Loucy (cell line): ENCODE results near the gene ARMC9.
"Not testable (repeated sequence)": the region's sequence is repeated elsewhere in the genome, so short reads cannot be mapped to it uniquely, and the experiment has no call there.

Experiments used
- H2AFZ ChIP-seq: fragments of 200-600 bp; sonication (generic); 2 replicates; pipeline ENCODE4 v1.6.0; 2016; ENCODE audit warnings: antibody characterized with exemption, mild to moderate bottlenecking, low read length, moderate library complexity
- H3F3A ChIP-seq: fragments of 200-600 bp; 2 replicates; pipeline ENCODE4 v1.6.0; 2016; ENCODE audit warnings: antibody characterized with exemption, low read depth, mild to moderate bottlenecking
- H3K27me3 ChIP-seq: fragments of 200-600 bp; sonication (generic); 2 replicates; pipeline ENCODE4 v1.6.1; 2014; ENCODE audit warnings: low read length, mild to moderate bottlenecking; ENCODE audit not compliant: insufficient read depth, poor library complexity, severe bottlenecking
- H3K36me3 ChIP-seq: fragments of 200-600 bp; sonication (generic); 2 replicates; pipeline ENCODE4 v1.6.1; 2016; ENCODE audit warnings: low read length; ENCODE audit not compliant: insufficient read depth
- H3K4me1 ChIP-seq: fragments of 200-600 bp; sonication (generic); 2 replicates; pipeline ENCODE4 v1.5.1; 2014; ENCODE audit warnings: low read length, mild to moderate bottlenecking; ENCODE audit not compliant: insufficient read depth, poor library complexity, severe bottlenecking
- H3K4me2 ChIP-seq: fragments of 200-600 bp; sonication (generic); 2 replicates; pipeline ENCODE4 v1.6.0; 2014; ENCODE audit warnings: antibody characterized with exemption, low read length, low read depth, mild to moderate bottlenecking; ENCODE audit not compliant: poor library complexity, severe bottlenecking
- H3K4me3 ChIP-seq: fragments of 200-600 bp; sonication (generic); 2 replicates; pipeline ENCODE4 v1.5.1; 2014; ENCODE audit warnings: low read length, mild to moderate bottlenecking, mixed read lengths; ENCODE audit not compliant: poor library complexity, severe bottlenecking
- H3K79me2 ChIP-seq: fragments of 200-600 bp; sonication (generic); 2 replicates; pipeline ENCODE4 v1.6.1; 2014; ENCODE audit warnings: low read length; ENCODE audit not compliant: insufficient read depth
- H3K9ac ChIP-seq: fragments of 200-600 bp; sonication (generic); 2 replicates; pipeline ENCODE4 v1.6.0; 2014; ENCODE audit warnings: mild to moderate bottlenecking, low read depth, low read length, moderate library complexity; ENCODE audit not compliant: poor library complexity, severe bottlenecking
- H3K9me2 ChIP-seq: fragments of 200-600 bp; sonication (generic); replicated peaks from 2 replicates; pipeline ENCODE4 v1.6.1; 2016; ENCODE audit warnings: low read depth, low read length, mixed read lengths
- H3K9me3 ChIP-seq: fragments of 200-600 bp; sonication (generic); 2 replicates; pipeline ENCODE4 v1.6.1; 2014; ENCODE audit warnings: mild to moderate bottlenecking, antibody characterized with exemption, low read length, low read depth; ENCODE audit not compliant: insufficient read depth
- H4K20me1 ChIP-seq: fragments of 200-600 bp; sonication (generic); 2 replicates; pipeline ENCODE4 v1.6.0; 2014; ENCODE audit warnings: antibody characterized with exemption, low read length, mild to moderate bottlenecking; ENCODE audit not compliant: insufficient read depth, poor library complexity, severe bottlenecking
- EZH2phosphoT487 ChIP-seq: fragments of 200-600 bp; IDR thresholded peaks from 2 replicates; pipeline ENCODE4 v1.6.1; 2018; ENCODE audit warnings: antibody characterized with exemption, mild to moderate bottlenecking, moderate library complexity, borderline replicate concordance
- TF ChIP-seq, protein P1 (sequence below): fragments of 200-600 bp; sonication (generic); conservative IDR thresholded peaks from 2 replicates; pipeline ENCODE4 v1.5.1; 2014; ENCODE audit warnings: mild to moderate bottlenecking, antibody characterized with exemption, low read length

ARMC9 gene

DNA sequence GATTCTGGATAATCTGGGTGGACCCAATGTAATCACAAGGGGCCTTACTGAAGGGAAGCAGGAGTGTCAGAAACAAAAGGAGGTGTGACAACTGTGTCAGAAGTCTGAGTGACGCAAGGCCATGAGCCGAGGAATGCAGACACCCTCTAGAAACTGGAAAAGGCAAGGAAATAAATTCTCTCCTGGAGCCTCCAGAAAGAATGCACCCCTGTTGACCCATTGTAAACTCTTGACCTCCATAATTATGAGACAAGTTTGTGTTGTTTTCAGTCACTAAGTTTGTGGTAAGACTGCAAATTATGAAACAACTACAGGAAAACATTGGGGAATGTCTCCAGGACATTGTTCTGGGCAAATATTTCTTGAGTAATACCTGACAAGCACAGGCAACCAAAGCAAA, 149.7 kb downstream of the ARMC9 start:
- no peaks in the 10 kb centered on the region for H3K27me3 ChIP-seq
- H3K4me2 ChIP-seq = no peak overlapping the region
- no peaks in the 10 kb centered on the region for H3K79me2 ChIP-seq
- H2AFZ ChIP-seq = no peak overlapping the region
- H3K4me1 ChIP-seq = no peaks in the 10 kb centered on the region
- no peak overlapping the region for H3K9ac ChIP-seq
- no peaks in the 10 kb centered on the region for H3F3A ChIP-seq
- H3K9me2 ChIP-seq = no peaks in the 10 kb centered on the region
- no peaks in the 10 kb centered on the region for H3K9me3 ChIP-seq
- H4K20me1 ChIP-seq = no peaks in the 10 kb centered on the region
- H3K4me3 ChIP-seq = no peak overlapping the region
- H3K36me3 ChIP-seq = no peaks in the 10 kb centered on the region
- TF ChIP-seq EZH2phosphoT487 = no peak
- TF ChIP-seq, protein P1, sequence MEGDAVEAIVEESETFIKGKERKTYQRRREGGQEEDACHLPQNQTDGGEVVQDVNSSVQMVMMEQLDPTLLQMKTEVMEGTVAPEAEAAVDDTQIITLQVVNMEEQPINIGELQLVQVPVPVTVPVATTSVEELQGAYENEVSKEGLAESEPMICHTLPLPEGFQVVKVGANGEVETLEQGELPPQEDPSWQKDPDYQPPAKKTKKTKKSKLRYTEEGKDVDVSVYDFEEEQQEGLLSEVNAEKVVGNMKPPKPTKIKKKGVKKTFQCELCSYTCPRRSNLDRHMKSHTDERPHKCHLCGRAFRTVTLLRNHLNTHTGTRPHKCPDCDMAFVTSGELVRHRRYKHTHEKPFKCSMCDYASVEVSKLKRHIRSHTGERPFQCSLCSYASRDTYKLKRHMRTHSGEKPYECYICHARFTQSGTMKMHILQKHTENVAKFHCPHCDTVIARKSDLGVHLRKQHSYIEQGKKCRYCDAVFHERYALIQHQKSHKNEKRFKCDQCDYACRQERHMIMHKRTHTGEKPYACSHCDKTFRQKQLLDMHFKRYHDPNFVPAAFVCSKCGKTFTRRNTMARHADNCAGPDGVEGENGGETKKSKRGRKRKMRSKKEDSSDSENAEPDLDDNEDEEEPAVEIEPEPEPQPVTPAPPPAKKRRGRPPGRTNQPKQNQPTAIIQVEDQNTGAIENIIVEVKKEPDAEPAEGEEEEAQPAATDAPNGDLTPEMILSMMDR = no peak

DNA sequence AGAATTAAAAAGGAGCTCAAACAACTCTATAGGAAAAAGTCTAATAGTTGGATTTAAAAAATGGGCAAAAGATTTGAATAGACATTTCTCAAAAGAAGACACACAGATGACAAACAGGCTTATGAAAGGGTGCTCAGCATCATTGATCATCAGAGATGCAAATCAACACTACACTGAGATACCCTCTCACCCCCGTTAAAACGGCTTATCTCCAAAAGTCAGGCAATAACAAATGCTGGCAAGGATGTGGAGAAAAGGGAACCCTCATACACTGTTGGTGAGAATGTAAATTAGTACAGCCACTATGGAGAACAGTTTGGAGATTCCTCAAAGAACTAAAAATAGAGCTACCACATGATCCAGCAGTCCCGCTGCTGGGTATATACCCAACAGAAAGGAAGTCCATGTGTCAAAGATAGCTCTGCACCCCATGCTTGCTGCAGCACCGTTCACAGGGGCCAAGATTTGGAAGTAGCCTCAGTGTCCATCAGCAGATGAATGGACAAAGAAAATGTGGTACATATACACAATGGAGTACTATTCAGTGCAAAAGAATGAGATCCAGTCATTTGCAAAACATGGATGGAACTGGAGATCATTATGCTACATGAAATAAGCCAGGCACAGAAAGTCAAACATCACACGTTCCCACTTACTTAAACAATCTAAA, 150.4 kb downstream of the ARMC9 start:
- TF ChIP-seq, protein P1 = no peak
- no peak for TF ChIP-seq EZH2phosphoT487
- Histone ChIP-seq H3K4me2 (no peak overlapping the region), H3K9me2 (no peaks in the 10 kb centered on the region), H3K79me2 (no peaks in the 10 kb centered on the region), H3K36me3 (no peaks in the 10 kb centered on the region), H3K27me3 (no peaks in the 10 kb centered on the region), H3K9me3 (no peaks in the 10 kb centered on the region), H3K4me1 (no peaks in the 10 kb centered on the region), H3F3A (no peaks in the 10 kb centered on the region), H3K9ac (no peak overlapping the region), H4K20me1 (no peaks in the 10 kb centered on the region), H2AFZ (no peak overlapping the region), H3K4me3 (no peak overlapping the region)

GRCh38 chr2:231349374-231349735, 150.9 kb downstream of the ARMC9 start:
- H3F3A ChIP-seq, H3K4me1 ChIP-seq, H3K79me2 ChIP-seq, H2AFZ ChIP-seq, H3K4me2 ChIP-seq, H3K27me3 ChIP-seq, H3K9me3 ChIP-seq, H3K9me2 ChIP-seq, H3K9ac ChIP-seq, H4K20me1 ChIP-seq, H3K36me3 ChIP-seq, H3K4me3 ChIP-seq: not testable (repeated sequence)

DNA sequence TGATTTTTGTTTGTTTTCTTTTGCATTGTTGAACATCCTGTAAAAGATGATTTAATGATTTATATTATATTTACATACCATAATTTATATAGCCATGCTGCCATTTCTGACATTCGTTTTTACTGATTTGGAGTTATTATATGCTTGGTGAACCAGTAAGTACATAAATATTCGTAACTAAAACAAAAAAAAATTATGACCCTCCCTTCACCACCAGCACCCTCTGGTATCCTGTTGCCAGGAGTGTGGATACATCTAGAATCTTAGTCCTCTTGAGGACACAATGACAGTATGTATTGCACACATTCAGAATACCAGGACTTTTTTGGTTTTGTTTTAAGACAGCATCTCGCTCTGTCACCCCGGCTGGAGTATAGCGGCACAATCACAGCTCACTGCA, 153.2 kb downstream of the ARMC9 start:
- Histone ChIP-seq H3K4me3 (no peak overlapping the region), H3K4me2 (no peak overlapping the region), H3K36me3 (no peaks in the 10 kb centered on the region), H3K9ac (no peak overlapping the region), H3K4me1 (no peaks in the 10 kb centered on the region), H3K9me2 (no peaks in the 10 kb centered on the region), H3F3A (no peaks in the 10 kb centered on the region), H2AFZ (no peak overlapping the region), H3K27me3 (no peaks in the 10 kb centered on the region), H3K79me2 (no peaks in the 10 kb centered on the region), H3K9me3 (no peaks in the 10 kb centered on the region), H4K20me1 (no peaks in the 10 kb centered on the region)
- no peak for TF ChIP-seq EZH2phosphoT487
- TF ChIP-seq, protein P1 = no peak
